Fibroblast of the aortic adventitia (primary cell): Measurements from ENCODE around the gene NT5C2. TPM values are rescaled to one million over a fixed set of nuclear protein-coding genes. Genes with fewer than 3 reads are reported as not detected.

Source experiments
- DNase-seq: peaks from one replicate; pipeline ENCODE4 v3.0.0-alpha.2; 2010; ENCODE audit warnings: low read depth
- H3K4me3 ChIP-seq: 2 replicates; pipeline ENCODE4 v1.5.1; 2011; ENCODE audit warnings: low read depth, mild to moderate bottlenecking, control low read depth, low read length, moderate library complexity
- total RNA-seq: library from RNA; depleted of rRNA; stranded (reverse); fragments of >200 nt; gene quantifications from 2 replicates; pipeline ENCODE4 v1.2.3, GENCODE V29; 2012; ENCODE audit warnings: low replicate concordance
- TF ChIP-seq, protein P1 (sequence below): IDR thresholded peaks from 2 replicates; pipeline ENCODE4 v1.5.1; 2011; ENCODE audit warnings: mild to moderate bottlenecking, low read length, control low read depth, inconsistent platforms; ENCODE audit not compliant: insufficient read depth

NT5C2 gene
- total RNA-seq, 1 donor = 95.2 TPM

DNA sequence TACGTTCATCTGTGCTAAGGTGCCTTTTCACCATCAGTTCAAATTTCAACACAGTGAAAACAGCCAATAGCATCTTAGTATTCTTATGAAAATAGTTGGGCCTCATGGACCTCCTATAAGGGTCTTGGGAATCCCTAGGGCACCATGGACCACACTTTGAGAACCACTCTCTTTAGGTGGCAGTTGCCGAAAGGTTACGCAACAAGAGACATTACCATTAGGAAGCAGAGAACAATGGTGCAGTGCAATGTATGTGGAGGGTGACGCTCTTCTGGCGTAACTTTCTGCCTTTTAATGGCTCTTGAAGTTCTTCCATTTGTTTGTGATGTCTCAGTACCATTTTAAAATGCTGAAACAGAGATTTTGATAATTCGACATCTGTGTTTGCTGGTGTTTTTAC, 143.8 kb downstream of the NT5C2 start:
- no peak for DNase-seq
- TF ChIP-seq, protein P1, sequence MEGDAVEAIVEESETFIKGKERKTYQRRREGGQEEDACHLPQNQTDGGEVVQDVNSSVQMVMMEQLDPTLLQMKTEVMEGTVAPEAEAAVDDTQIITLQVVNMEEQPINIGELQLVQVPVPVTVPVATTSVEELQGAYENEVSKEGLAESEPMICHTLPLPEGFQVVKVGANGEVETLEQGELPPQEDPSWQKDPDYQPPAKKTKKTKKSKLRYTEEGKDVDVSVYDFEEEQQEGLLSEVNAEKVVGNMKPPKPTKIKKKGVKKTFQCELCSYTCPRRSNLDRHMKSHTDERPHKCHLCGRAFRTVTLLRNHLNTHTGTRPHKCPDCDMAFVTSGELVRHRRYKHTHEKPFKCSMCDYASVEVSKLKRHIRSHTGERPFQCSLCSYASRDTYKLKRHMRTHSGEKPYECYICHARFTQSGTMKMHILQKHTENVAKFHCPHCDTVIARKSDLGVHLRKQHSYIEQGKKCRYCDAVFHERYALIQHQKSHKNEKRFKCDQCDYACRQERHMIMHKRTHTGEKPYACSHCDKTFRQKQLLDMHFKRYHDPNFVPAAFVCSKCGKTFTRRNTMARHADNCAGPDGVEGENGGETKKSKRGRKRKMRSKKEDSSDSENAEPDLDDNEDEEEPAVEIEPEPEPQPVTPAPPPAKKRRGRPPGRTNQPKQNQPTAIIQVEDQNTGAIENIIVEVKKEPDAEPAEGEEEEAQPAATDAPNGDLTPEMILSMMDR = no peak
- H3K4me3 ChIP-seq = no peak overlapping the region

DNA sequence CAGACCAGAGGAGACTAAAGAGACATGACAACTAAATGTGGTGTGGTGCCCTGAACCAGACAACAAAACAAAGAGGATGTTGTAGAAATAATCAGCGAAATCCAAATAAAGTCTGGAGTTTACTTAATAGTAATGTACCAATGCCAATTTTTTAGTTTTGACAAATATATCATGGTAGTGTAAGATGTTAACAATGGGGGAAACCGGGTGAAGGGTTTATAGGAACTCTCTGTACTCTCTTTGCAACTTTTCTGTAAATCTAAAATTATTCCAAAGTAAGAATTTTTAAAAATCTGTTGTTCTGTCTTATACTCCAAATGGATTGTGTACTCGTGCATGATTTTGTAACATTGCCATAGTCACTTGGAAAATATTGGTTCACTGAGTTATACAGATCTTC, 145.7 kb downstream of the NT5C2 start:
- no peak for DNase-seq
- TF ChIP-seq, protein P1 = no peak
- no peak overlapping the region for H3K4me3 ChIP-seq

DNA sequence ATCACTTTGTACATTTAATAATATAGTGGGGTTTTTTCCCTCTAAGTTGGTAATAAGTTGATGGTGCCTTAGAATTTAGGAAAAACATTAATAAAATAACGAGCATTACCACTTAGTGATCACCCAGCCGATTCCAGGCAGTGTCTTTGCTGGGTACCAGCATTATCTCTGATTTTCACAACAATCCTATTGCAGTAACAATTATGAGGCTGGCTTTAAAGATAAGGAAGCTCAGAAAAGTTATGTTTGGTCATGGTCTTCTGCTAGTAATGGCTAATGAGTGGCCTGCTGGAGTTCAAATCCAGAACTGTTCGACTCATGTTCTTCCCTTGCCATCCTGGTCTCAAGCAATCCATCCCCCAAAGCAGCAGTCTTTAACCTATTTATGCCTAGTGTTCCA, 147.1 kb downstream of the NT5C2 start:
- H3K4me3 ChIP-seq = no peak overlapping the region
- DNase-seq = no peak
- TF ChIP-seq, protein P1 = no peak

DNA sequence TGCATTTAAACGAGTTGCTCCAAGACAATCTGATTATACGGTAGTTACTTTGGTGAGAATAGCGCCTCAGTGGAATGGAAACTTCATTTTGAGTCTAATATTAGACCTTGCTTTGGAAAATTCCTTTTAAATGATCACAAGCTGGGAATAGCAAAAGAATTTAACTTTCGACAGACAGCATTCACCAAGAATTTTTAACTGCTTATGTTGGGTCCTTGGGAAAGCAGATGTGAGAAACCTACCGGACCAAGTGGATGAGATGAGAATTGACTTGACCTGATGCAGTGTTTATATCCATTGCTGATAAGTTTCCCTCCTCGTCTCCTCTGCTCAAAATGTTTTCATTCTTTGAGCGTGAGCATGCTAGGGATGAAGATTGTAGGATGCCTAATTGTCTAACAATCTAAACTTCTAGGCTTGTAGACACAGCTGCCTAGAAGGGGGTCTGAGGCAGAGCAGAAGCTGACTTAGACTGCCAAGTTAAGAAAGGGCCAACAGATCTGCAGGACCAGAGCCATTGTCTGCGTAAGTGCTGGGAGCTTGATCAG, 148.1 kb downstream of the NT5C2 start:
- H3K4me3 ChIP-seq = no peak overlapping the region
- TF ChIP-seq, protein P1 = no peak
- DNase-seq = peak; percentile 82

DNA sequence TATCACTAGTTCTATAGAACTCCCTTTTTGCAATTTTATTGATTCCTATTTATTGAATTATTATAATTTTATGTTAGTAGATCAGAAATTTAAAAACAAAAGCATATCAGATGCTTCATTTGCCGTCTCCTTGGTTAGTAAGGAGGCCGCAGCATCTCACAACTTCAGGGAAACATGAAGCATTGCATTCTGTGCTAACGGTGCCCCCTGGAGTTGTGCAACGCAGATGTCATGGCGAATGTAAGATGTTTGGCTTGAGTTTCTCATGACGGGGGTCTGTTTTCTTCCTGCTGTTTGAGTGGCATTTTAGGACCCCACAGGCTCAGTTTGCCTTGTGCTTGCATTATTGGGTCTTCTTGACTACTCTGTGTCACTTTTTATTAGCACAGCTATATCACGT, 150.2 kb downstream of the NT5C2 start:
- DNase-seq = no peak
- H3K4me3 ChIP-seq = no peak overlapping the region
- TF ChIP-seq, protein P1 = no peak

DNA sequence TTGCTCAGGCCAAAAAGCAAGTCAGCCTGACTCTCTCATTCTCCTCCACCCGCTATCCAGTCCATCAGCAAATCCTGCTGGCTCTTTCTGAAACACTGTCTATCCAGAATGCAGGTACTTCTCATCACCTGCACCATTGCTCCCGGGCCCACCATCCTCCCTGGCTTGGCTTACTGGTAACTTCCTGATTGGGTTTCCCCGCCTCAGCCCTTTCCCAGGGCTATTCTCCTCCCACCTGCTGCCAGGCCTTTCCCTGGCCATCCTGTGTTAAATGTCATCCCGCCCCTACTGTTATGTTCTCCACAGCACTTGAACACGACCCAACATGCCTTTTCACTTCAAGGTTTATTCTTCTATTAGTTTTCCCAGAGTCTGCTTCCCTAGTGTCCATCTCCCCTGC, 150.9 kb downstream of the NT5C2 start:
- TF ChIP-seq, protein P1 = no peak
- no peak for DNase-seq
- no peak overlapping the region for H3K4me3 ChIP-seq

DNA sequence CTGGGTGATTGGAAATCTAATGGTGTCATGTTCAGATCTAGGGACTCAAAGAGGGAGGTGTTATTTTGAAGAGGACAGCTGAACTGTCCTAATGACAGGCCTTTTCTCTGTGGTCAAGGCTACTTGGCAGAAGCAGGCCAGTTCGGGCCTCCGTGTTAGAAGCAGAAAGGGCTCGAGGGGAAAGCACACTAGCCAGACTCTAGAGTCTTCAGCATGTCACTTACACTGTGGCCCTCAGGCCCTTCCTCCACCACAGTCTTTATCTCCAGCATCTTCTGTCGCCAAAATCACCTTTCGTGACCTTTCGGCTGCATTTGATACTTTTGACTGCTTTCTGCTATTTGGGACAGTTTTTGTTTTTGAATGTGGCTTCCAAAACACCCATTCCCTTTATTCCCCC, 151.7 kb downstream of the NT5C2 start:
- no peak overlapping the region for H3K4me3 ChIP-seq
- no peak for DNase-seq
- TF ChIP-seq, protein P1 = no peak
